Caco-2 (cell line): ENCODE results near the gene GBP4. TPM values are rescaled to one million over a fixed set of nuclear protein-coding genes. Genes with fewer than 3 reads are reported as not detected.

Experiments used
- BruUV-seq: library from RNA; stranded (reverse); fragments of 400-500 nt; replicated peaks from 2 replicates; lab custom pipeline; 2021; lab: Mats Ljungman, UMichigan
- CTCF ChIA-PET: fragments of 300-600 bp; sonication (Branson Sonifier 250); formaldehyde crosslinking; loops from one replicate; lab custom pipeline; 2022; ENCODE audit warnings: antibody characterized with exemption; lab: Charles Lee
- POLR2A ChIA-PET: fragments of 300-600 bp; sonication (Branson Sonifier 250); formaldehyde crosslinking; loops from one replicate; lab custom pipeline; 2022; ENCODE audit warnings: antibody characterized with exemption; lab: Charles Lee
- DNase-seq, 2 experiments: peaks; one replicate each; pipeline versions ENCODE4 v3.0.0 to v3.0.0-alpha.2; 2020 to 2022
- H3K27me3 ChIP-seq: replicated peaks from 2 replicates; pipeline ENCODE4 v1.6.0; 2011; ENCODE audit warnings: low read length; ENCODE audit not compliant: control insufficient read depth, insufficient read depth
- H3K36me3 ChIP-seq: 2 replicates; pipeline ENCODE4 v1.5.1; 2011; ENCODE audit warnings: low read length; ENCODE audit not compliant: control insufficient read depth, insufficient read depth
- H3K4me1 ChIP-seq: fragments of 250-450 bp; sonication (Bioruptor Pico); 2 replicates; pipeline ENCODE4 v1.5.1; 2020; ENCODE audit warnings: mild to moderate bottlenecking
- H3K4me3 ChIP-seq: 2 replicates; pipeline ENCODE4 v1.5.1; 2011; ENCODE audit warnings: low read depth, mild to moderate bottlenecking, control low read depth, low read length
- H3K9me3 ChIP-seq: fragments of 250-450 bp; sonication (Bioruptor Pico); 2 replicates; pipeline ENCODE4 v1.5.1; 2020; ENCODE audit warnings: mild to moderate bottlenecking, moderate library complexity
- H3K27ac Mint-ChIP-seq: one replicate; pipeline ENCODE4 v1.8.0; 2022; ENCODE audit warnings: mixed read lengths; ENCODE audit not compliant: unreplicated experiment
- H3K27me3 Mint-ChIP-seq: one replicate; pipeline ENCODE4 v1.8.0; 2022; ENCODE audit warnings: mixed read lengths; ENCODE audit not compliant: insufficient read depth, unreplicated experiment
- H3K36me3 Mint-ChIP-seq: one replicate; pipeline ENCODE4 v1.8.0; 2022; ENCODE audit warnings: mild to moderate bottlenecking, mixed read lengths; ENCODE audit not compliant: insufficient read depth, unreplicated experiment
- H3K4me1 Mint-ChIP-seq: one replicate; pipeline ENCODE4 v1.8.0; 2022; ENCODE audit warnings: low read depth, mixed read lengths; ENCODE audit not compliant: unreplicated experiment
- H3K4me3 Mint-ChIP-seq: one replicate; pipeline ENCODE4 v1.8.0; 2022; ENCODE audit warnings: mild to moderate bottlenecking, moderate library complexity, mixed read lengths; ENCODE audit not compliant: unreplicated experiment
- H3K9me3 Mint-ChIP-seq: one replicate; pipeline ENCODE4 v1.8.0; 2022; ENCODE audit warnings: mixed read lengths; ENCODE audit not compliant: unreplicated experiment
- intact Hi-C: fragments of 100-400 bp; cut with micrococcal nuclease; formaldehyde crosslinking; loops from one replicate; pipeline ENCODE4 v1.10.0; 2022; ENCODE audit not compliant: unreplicated experiment
- total RNA-seq: library from RNA; stranded (reverse); gene quantifications from 2 replicates; pipeline ENCODE4 v1.2.3, GENCODE V29; 2022
- TF ChIP-seq, protein P1 (sequence below), 2 experiments: fragments of 200-600 bp in 1 of 2; IDR thresholded peaks; 1 replicate in 1 of 2; 2 replicates in 1 of 2; pipeline versions ENCODE4 v1.5.1 to v1.8.0; 2011 to 2022; ENCODE audit warnings: antibody characterized with exemption in 1 of 2, control low read depth in 1 of 2, inconsistent platforms in 1 of 2, low read depth in 1 of 2, low read length in 1 of 2, mild to moderate bottlenecking in 1 of 2, moderate library complexity in 1 of 2; ENCODE audit not compliant: insufficient read depth in 1 of 2, severe bottlenecking in 1 of 2, unreplicated experiment in 1 of 2

Gene GBP4
- total RNA-seq, 1 experiment from 2014 or later: not detected

DNA sequence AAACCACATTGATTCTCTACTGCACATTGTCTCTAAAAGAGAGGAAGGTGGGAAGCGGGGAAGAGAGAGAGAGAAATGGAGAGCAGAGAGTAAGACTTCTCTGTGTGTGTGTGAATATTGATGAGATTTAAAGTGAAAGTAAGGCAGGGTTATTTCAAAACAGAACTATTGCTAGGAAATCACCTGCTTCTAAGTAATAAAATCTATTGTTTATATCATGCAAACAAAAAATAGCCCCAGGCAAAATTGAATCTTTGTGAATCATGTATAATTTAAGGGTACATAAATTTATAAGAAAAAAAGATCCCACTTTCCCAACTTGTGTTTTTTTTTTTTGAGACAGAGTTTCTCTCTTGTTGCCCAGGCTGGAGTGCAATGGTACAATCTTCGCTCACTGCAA, 21.8 kb downstream of the GBP4 start:
- no peaks in the 10 kb centered on the region for H3K4me1 ChIP-seq
- H3K4me3 ChIP-seq: no peak overlapping the region
- no peak overlapping the region for H3K27ac Mint-ChIP-seq
- no peak for DNase-seq
- no peak overlapping the region for H3K4me3 Mint-ChIP-seq
- no peaks in the 10 kb centered on the region for H3K9me3 ChIP-seq
- intact Hi-C loops: no loop called here
- H3K36me3 ChIP-seq: no peaks in the 10 kb centered on the region
- no peaks in the 10 kb centered on the region for H3K36me3 Mint-ChIP-seq
- no peaks in the 10 kb centered on the region for H3K27me3 ChIP-seq
- H3K4me1 Mint-ChIP-seq: no peaks in the 10 kb centered on the region
- no TSS peak for BruUV-seq
- ChIA-PET POLR2A (no interaction called here), CTCF (interaction anchor here (0.7 kb wide), 1 partner anchor 91 kb away, joined by 3 read pairs; no protein-coding TSS in a partner anchor)
- TF ChIP-seq, protein P1, sequence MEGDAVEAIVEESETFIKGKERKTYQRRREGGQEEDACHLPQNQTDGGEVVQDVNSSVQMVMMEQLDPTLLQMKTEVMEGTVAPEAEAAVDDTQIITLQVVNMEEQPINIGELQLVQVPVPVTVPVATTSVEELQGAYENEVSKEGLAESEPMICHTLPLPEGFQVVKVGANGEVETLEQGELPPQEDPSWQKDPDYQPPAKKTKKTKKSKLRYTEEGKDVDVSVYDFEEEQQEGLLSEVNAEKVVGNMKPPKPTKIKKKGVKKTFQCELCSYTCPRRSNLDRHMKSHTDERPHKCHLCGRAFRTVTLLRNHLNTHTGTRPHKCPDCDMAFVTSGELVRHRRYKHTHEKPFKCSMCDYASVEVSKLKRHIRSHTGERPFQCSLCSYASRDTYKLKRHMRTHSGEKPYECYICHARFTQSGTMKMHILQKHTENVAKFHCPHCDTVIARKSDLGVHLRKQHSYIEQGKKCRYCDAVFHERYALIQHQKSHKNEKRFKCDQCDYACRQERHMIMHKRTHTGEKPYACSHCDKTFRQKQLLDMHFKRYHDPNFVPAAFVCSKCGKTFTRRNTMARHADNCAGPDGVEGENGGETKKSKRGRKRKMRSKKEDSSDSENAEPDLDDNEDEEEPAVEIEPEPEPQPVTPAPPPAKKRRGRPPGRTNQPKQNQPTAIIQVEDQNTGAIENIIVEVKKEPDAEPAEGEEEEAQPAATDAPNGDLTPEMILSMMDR (IDR thresholded peaks at IDR 0.05; ENCODE audit: insufficient read depth in 1 of 2, low read depth in 1 of 2, low read length in 1 of 2, severe bottlenecking in 1 of 2, unreplicated experiment in 1 of 2): no peak
- H3K27me3 Mint-ChIP-seq: peaks cover 6% of the 10 kb centered on the region
- H3K9me3 Mint-ChIP-seq: no peaks in the 10 kb centered on the region

DNA sequence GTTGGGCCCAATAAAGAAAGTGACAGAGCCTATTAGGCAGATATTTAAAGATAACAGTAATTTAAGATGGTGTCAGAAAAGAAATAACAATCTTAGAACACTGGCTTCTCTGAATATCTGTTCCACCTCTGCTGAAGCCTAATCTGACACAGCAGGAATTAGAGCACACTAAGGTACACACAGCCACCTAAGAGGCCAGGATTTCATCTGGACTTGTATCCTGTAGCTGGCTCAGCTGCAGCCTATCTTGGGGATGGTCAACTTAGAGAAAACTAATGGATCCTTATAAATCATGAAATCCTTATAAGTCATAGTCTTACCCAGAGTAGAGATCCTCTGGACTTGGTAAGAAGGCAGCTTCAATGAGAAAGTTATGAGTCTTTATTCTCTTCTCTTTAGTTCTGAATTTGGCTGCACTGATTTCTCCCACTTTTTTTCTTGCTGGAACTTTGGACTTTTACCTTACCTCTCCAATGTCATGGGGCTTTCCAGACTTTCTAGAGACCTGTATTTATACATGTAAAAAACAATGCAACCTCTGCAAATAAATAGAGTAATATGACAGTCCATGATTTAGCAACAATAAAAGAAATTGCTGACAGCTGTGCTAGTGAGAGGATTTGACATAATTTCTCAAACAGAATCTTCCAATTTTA, 23.0 kb downstream of the GBP4 start, which contains the start of gene GBP7:
Gene GBP7 (minus strand): TSS at position 403 of the 656 bp plus-strand sequence. CDS start 4,068 bp downstream, outside the sequence.
- H3K27ac Mint-ChIP-seq: no peak within 1 kb of the TSS
- ChIA-PET POLR2A (no interaction called here), CTCF (no interaction called here)
- H3K27me3 Mint-ChIP-seq: peaks cover 6% of the 10 kb centered on the region
- TF ChIP-seq, protein P1 (IDR thresholded peaks at IDR 0.05; ENCODE audit: insufficient read depth in 1 of 2, low read depth in 1 of 2, low read length in 1 of 2, severe bottlenecking in 1 of 2, unreplicated experiment in 1 of 2): no peak
- Histone ChIP-seq H3K36me3 (no peaks in the 10 kb centered on the region), H3K27me3 (no peaks in the 10 kb centered on the region), H3K4me1 (no peaks in the 10 kb centered on the region), H3K4me3 (no peak within 1 kb of the TSS), H3K9me3 (no peaks in the 10 kb centered on the region)
- no TSS peak for BruUV-seq
- no peaks in the 10 kb centered on the region for H3K9me3 Mint-ChIP-seq
- H3K4me1 Mint-ChIP-seq: no peaks in the 10 kb centered on the region
- H3K36me3 Mint-ChIP-seq: no peaks in the 10 kb centered on the region
- intact Hi-C loops: no loop called here
- DNase-seq: no peak
- no peak within 1 kb of the TSS for H3K4me3 Mint-ChIP-seq

DNA sequence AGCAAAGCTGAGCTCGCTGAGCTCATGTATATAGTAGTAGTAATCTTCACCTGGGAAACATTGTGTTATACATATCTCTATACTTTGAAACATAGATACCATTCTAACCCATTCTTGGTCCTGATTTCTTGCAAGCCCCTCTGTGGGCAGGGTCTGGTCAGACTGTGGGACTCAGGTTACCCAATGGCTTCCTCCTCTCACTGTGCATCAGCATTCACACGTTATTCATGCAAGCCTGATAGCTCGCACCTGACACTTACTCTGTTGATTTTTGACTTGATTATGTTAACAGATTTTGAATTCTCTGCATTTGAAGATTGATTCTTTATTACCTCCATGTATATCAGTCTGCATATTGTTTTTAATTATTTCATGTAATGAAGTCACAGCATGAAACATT, 24.3 kb downstream of the GBP4 start:
- Mint-ChIP-seq H3K36me3 (no peaks in the 10 kb centered on the region), H3K27ac (no peak overlapping the region), H3K27me3 (peaks cover 2% of the 10 kb centered on the region), H3K4me3 (no peak overlapping the region), H3K4me1 (no peaks in the 10 kb centered on the region), H3K9me3 (no peaks in the 10 kb centered on the region)
- H3K4me1 ChIP-seq: no peaks in the 10 kb centered on the region
- no TSS peak for BruUV-seq
- intact Hi-C loops: no loop called here
- ChIA-PET POLR2A (no interaction called here), CTCF (no interaction called here)
- no peaks in the 10 kb centered on the region for H3K27me3 ChIP-seq
- no peak overlapping the region for H3K4me3 ChIP-seq
- no peaks in the 10 kb centered on the region for H3K9me3 ChIP-seq
- H3K36me3 ChIP-seq: no peaks in the 10 kb centered on the region
- TF ChIP-seq, protein P1 (IDR thresholded peaks at IDR 0.05; ENCODE audit: insufficient read depth in 1 of 2, low read depth in 1 of 2, low read length in 1 of 2, severe bottlenecking in 1 of 2, unreplicated experiment in 1 of 2): no peak
- no peak for DNase-seq
